Endothelial cell of umbilical vein (primary cell): ENCODE results near the gene SLC29A3. TPM values are rescaled to one million over a fixed set of nuclear protein-coding genes. Genes with fewer than 3 reads are reported as not detected.

Experiments used
- BruUV-seq: library from RNA; stranded (reverse); fragments of 400-500 nt; replicated peaks from 2 replicates; lab custom pipeline; 2021; lab: Mats Ljungman, UMichigan
- CTCF ChIA-PET: fragments of 300-600, 350-600 bp; sonication (Branson Sonifier 250); formaldehyde crosslinking; loops from one replicate; lab custom pipeline; 2021; ENCODE audit warnings: antibody characterized with exemption, inconsistent platforms; lab: Charles Lee
- POLR2A ChIA-PET: fragments of 300-600, 350-600 bp; sonication (Branson Sonifier 250); formaldehyde crosslinking; loops from one replicate; lab custom pipeline; 2021; ENCODE audit warnings: antibody characterized with exemption, inconsistent platforms; lab: Charles Lee
- DNase-seq: peaks from one replicate; pipeline ENCODE4 v3.0.0-alpha.2; 2011; ENCODE audit warnings: low read depth, low spot score
- FAIRE-seq: peaks from 2 replicates; lab custom pipeline; 2011; peaks lifted over from hg19 to GRCh38; lab: Jason Lieb, UNC
- H2AFZ ChIP-seq: 2 replicates; pipeline ENCODE4 v1.6.0; 2012; ENCODE audit warnings: low read depth, low read length, control low read depth, inconsistent platforms
- H3K27ac ChIP-seq: 2 replicates; pipeline ENCODE4 v1.5.1; 2011; ENCODE audit warnings: low read depth, mild to moderate bottlenecking, control low read depth, low read length, moderate library complexity; ENCODE audit not compliant: insufficient read depth
- H3K27me3 ChIP-seq, 2 experiments: 2 replicates each; pipeline versions ENCODE4 v1.6.0 to v1.6.1; 2011; ENCODE audit warnings: low read length in 2 of 2, mixed read lengths in 1 of 2; ENCODE audit not compliant: control insufficient read depth in 2 of 2, insufficient read depth in 2 of 2
- H3K36me3 ChIP-seq, 2 experiments: 2 replicates in 1 of 2; 3 replicates in 1 of 2; pipeline ENCODE4 v1.5.1; 2011; ENCODE audit warnings: low read length in 2 of 2, mild to moderate bottlenecking in 1 of 2, moderate library complexity in 1 of 2; ENCODE audit not compliant: control insufficient read depth in 2 of 2, insufficient read depth in 2 of 2; ENCODE audit errors: extremely low read depth in 1 of 2
- H3K4me1 ChIP-seq: 3 replicates; pipeline ENCODE4 v1.5.1; 2011; ENCODE audit warnings: mild to moderate bottlenecking, low read length; ENCODE audit not compliant: control insufficient read depth, insufficient read depth; ENCODE audit errors: extremely low read depth
- H3K4me2 ChIP-seq: 2 replicates; pipeline ENCODE4 v1.6.1; 2011; ENCODE audit warnings: low read length, control low read depth, mixed read lengths; ENCODE audit not compliant: insufficient read depth
- H3K4me3 ChIP-seq, 3 experiments: fragments of 200-600 bp in 1 of 3; sonication (generic), shearing (Covaris generic) in 1 of 3; replicated peaks in 1 of 3; 2 replicates each; pipeline ENCODE4 v1.5.1; 2011 to 2016; ENCODE audit warnings: control low read depth in 3 of 3, low read length in 3 of 3, mild to moderate bottlenecking in 2 of 3, inconsistent platforms in 1 of 3, low read depth in 1 of 3, moderate library complexity in 1 of 3; ENCODE audit not compliant: insufficient read depth in 1 of 3
- H3K79me2 ChIP-seq: 2 replicates; pipeline ENCODE4 v1.6.0; 2012; ENCODE audit warnings: low read length, inconsistent platforms; ENCODE audit not compliant: control insufficient read depth, insufficient read depth
- H3K9ac ChIP-seq: replicated peaks from 2 replicates; pipeline ENCODE3; 2011; ENCODE audit warnings: low read length, control low read depth; ENCODE audit not compliant: insufficient read depth; ENCODE audit errors: extremely low read depth
- H3K9me1 ChIP-seq: replicated peaks from 3 replicates; pipeline ENCODE4 v1.6.0; 2011; ENCODE audit warnings: mild to moderate bottlenecking, low read length; ENCODE audit not compliant: control insufficient read depth, insufficient read depth; ENCODE audit errors: extremely low read depth
- H3K9me3 ChIP-seq: replicated peaks from 2 replicates; pipeline ENCODE4 v1.5.1; 2012; ENCODE audit warnings: low read length, inconsistent platforms; ENCODE audit not compliant: control insufficient read depth, insufficient read depth
- H4K20me1 ChIP-seq: replicated peaks from 2 replicates; pipeline ENCODE3; 2011; ENCODE audit warnings: mild to moderate bottlenecking, low read length; ENCODE audit not compliant: control insufficient read depth, insufficient read depth; ENCODE audit errors: extremely low read depth
- CTCF ChIP-seq, 2 donors: IDR thresholded peaks; 1 replicate in 1 of 2; 2 replicates in 1 of 2; pipeline ENCODE4 v1.5.1; 2011; ENCODE audit warnings: low read length in 2 of 2, mild to moderate bottlenecking in 2 of 2, moderate library complexity in 2 of 2, control low read depth in 1 of 2, inconsistent platforms in 1 of 2, low read depth in 1 of 2; ENCODE audit not compliant: insufficient read depth in 1 of 2; ENCODE audit errors: extremely low read depth in 1 of 2
- EZH2 ChIP-seq: IDR thresholded peaks from 2 replicates; pipeline ENCODE4 v1.6.1; 2012; ENCODE audit warnings: borderline replicate concordance, low read depth, mild to moderate bottlenecking, moderate library complexity, low read length, inconsistent platforms; ENCODE audit not compliant: severe bottlenecking
- FOS ChIP-seq: IDR thresholded peaks from 2 replicates; pipeline ENCODE4 v1.6.1; 2011; ENCODE audit warnings: mild to moderate bottlenecking, low read length, moderate library complexity, borderline replicate concordance; ENCODE audit not compliant: insufficient read depth
- GATA2 ChIP-seq: IDR thresholded peaks from 2 replicates; pipeline ENCODE4 v1.7.0; 2011; ENCODE audit warnings: low read depth, mild to moderate bottlenecking, moderate library complexity, mixed read lengths, low read length; ENCODE audit not compliant: insufficient read length, insufficient read depth
- JUN ChIP-seq: IDR thresholded peaks from 2 replicates; pipeline ENCODE4 v1.6.1; 2011; ENCODE audit warnings: borderline replicate concordance, low read depth; ENCODE audit not compliant: insufficient read length, insufficient read depth
- MAX ChIP-seq: IDR thresholded peaks from 2 replicates; pipeline ENCODE4 v1.6.1; 2011; ENCODE audit not compliant: insufficient read depth, insufficient read length
- MYC ChIP-seq: IDR thresholded peaks from one replicate; pipeline ENCODE4 v1.6.1; 2011; ENCODE audit warnings: mild to moderate bottlenecking, low read depth, low read length
- POLR2A ChIP-seq: IDR thresholded peaks from 2 replicates; pipeline ENCODE4 v1.6.1; 2012; ENCODE audit warnings: low read depth, mild to moderate bottlenecking, control low read depth, low read length
- POLR2AphosphoS5 ChIP-seq: IDR thresholded peaks from 2 replicates; pipeline ENCODE4 v1.6.1; 2012; ENCODE audit warnings: low read depth, mild to moderate bottlenecking, control low read depth, low read length, moderate library complexity; ENCODE audit not compliant: insufficient read depth
- dilution Hi-C: fragments of 300-500 bp; cut with MboI; formaldehyde crosslinking; loops from one replicate; pipeline ENCODE4 v1.15.0; 2019; ENCODE audit warnings: low sequenced_read_pairs; ENCODE audit not compliant: extremely low pct_ligation_motif_present
- intact Hi-C: fragments of 100-400 bp; cut with micrococcal nuclease; formaldehyde crosslinking; loops from one replicate; pipeline ENCODE4 v1.10.0; 2022
- polyA plus RNA-seq, 4 experiments: library from polyadenylated mRNA; depleted of rRNA in 3 of 4; stranded (reverse) in 3 of 4; unstranded in 1 of 4; fragments of >200 nt; gene quantifications; 2 replicates each; pipeline versions ENCODE4 v1.2.1 to v1.2.3, GENCODE V29; 2011 to 2012; ENCODE audit warnings: missing spikeins in 1 of 4
- total RNA-seq: library from RNA; stranded (reverse); gene quantifications from 2 replicates; pipeline ENCODE4 v1.2.3, GENCODE V29; 2021

The SLC29A3 gene
- total and polyA plus RNA-seq, 2 donors (not counting 3 experiments of a cell fraction or from before 2014, with no cell fraction given), result 5.0 to 9.1 TPM

GRCh38 chr10:71290806-71291527 lies 28.1 kb upstream of the SLC29A3 start:
- DNase-seq (no peak), FAIRE-seq (no peak)
- Histone ChIP-seq H3K9ac (no peak overlapping the region), H4K20me1 (no peaks in the 10 kb centered on the region), H3K9me3 (no peaks in the 10 kb centered on the region), H3K9me1 (no peaks in the 10 kb centered on the region), H3K4me2 (no peak overlapping the region), H3K79me2 (no peaks in the 10 kb centered on the region), H3K4me1 (no peaks in the 10 kb centered on the region), H3K4me3 (no peak overlapping the region), H3K27ac (no peak overlapping the region), H3K36me3 (no peaks in the 10 kb centered on the region), H2AFZ (no peak overlapping the region), H3K27me3 (no peaks in the 10 kb centered on the region)
- no TSS peak for BruUV-seq
- dilution Hi-C loops (no loop called here), intact Hi-C loops (no loop called here)
- POLR2A ChIA-PET, result no interaction called here
- CTCF ChIA-PET, result interaction anchor here (1.7 to 2.4 kb wide), 2 partner anchors 21 to 365 kb away, joined by 4 to 15 read pairs; no protein-coding TSS in a partner anchor
- TF ChIP-seq GATA2 (no peak), POLR2AphosphoS5 (no peak), MAX (no peak), FOS (no peak), JUN (no peak)

- Histone ChIP-seq H3K4me2 (no peak overlapping the region), H3K9me1 (no peaks in the 10 kb centered on the region), H2AFZ (no peak overlapping the region), H3K9ac (no peak overlapping the region), H4K20me1 (no peaks in the 10 kb centered on the region), H3K4me1 (no peaks in the 10 kb centered on the region), H3K27ac (no peak overlapping the region), H3K36me3 (no peaks in the 10 kb centered on the region), H3K9me3 (no peaks in the 10 kb centered on the region), H3K27me3 (no peaks in the 10 kb centered on the region), H3K4me3 (no peak overlapping the region), H3K79me2 (no peaks in the 10 kb centered on the region)
- ChIA-PET CTCF (interaction anchor here (2.4 kb wide), 1 partner anchor 21 kb away, joined by 15 read pairs; no protein-coding TSS in a partner anchor), POLR2A (no interaction called here)
- FAIRE-seq (no peak), DNase-seq (no peak)
- dilution Hi-C loops, result no loop called here
- no peak for TF ChIP-seq CTCF (IDR thresholded peaks at IDR 0.05; ENCODE audit: extremely low read depth in 1 of 2, insufficient read depth in 1 of 2, low read depth in 1 of 2, low read length in 2 of 2)
- TF ChIP-seq MYC, result no peak
- no peak for TF ChIP-seq JUN
- TF ChIP-seq GATA2, result no peak
- no peak for TF ChIP-seq MAX
- no peak for TF ChIP-seq POLR2A
- TF ChIP-seq POLR2AphosphoS5, result no peak
- TF ChIP-seq EZH2, result no peak
- TF ChIP-seq FOS, result no peak
- BruUV-seq, result no TSS peak
- intact Hi-C loops, result no loop called here
Measured at GRCh38 chr10:71291528-71291900, 27.5 kb upstream of the SLC29A3 start.
